OCI-LY3 (cell line): ENCODE measurements around the gene ANKRD11.

Experiments used
- CTCF ChIP-seq: fragments of 200-600, 300-600 bp; sonication (generic); IDR thresholded peaks from 2 replicates; pipeline ENCODE4 v1.5.1; 2014; ENCODE audit warnings: antibody characterized with exemption, low read length, low read depth
- EZH2phosphoT487 ChIP-seq: fragments of 200-600 bp; shearing (Covaris generic); IDR thresholded peaks from 2 replicates; pipeline ENCODE4 v1.6.1; 2018; ENCODE audit warnings: antibody characterized with exemption, mixed run types, low read depth

- TF ChIP-seq CTCF (no peak), EZH2phosphoT487 (no peak)
These were observed 243.2 kb downstream of the ANKRD11 start for GRCh38 chr16:89246903-89247733.
